Sciatic nerve (tissue), 2 donors: ENCODE data around the gene PLCB2. TPM values are rescaled to one million over a fixed set of nuclear protein-coding genes. Genes with fewer than 3 reads are reported as not detected.

Source experiments
- ATAC-seq: fragments of 200-7000 bp; cut with Tn5 transposase; one replicate; pipeline ENCODE4 v1.9.1; 2020; ENCODE audit warnings: mild to moderate bottlenecking, moderate library complexity
- DNase-seq: peaks from one replicate; pipeline ENCODE4 v3.0.0-alpha.2; 2020; ENCODE audit warnings: low spot score
- intact Hi-C: fragments of 100-400 bp; cut with DNase I; formaldehyde crosslinking; loops from one replicate; pipeline ENCODE4 v1.14.2; 2022
- total RNA-seq: library from RNA; stranded (reverse); fragmentation: NEBNext Ultra II Directional; extraction: Animal tissue kit (Norgen Biotek cat#: 25700); gene quantifications from one replicate; pipeline ENCODE4 v1.2.1, GENCODE V29; 2021
- donor health status: DM: no; HTN: no; CAD: no.
- donor health status: DM: no; HTN: no; CAD: no.

The PLCB2 gene
- total RNA-seq, 1 donor from 2014 or later = 43.4 TPM

DNA sequence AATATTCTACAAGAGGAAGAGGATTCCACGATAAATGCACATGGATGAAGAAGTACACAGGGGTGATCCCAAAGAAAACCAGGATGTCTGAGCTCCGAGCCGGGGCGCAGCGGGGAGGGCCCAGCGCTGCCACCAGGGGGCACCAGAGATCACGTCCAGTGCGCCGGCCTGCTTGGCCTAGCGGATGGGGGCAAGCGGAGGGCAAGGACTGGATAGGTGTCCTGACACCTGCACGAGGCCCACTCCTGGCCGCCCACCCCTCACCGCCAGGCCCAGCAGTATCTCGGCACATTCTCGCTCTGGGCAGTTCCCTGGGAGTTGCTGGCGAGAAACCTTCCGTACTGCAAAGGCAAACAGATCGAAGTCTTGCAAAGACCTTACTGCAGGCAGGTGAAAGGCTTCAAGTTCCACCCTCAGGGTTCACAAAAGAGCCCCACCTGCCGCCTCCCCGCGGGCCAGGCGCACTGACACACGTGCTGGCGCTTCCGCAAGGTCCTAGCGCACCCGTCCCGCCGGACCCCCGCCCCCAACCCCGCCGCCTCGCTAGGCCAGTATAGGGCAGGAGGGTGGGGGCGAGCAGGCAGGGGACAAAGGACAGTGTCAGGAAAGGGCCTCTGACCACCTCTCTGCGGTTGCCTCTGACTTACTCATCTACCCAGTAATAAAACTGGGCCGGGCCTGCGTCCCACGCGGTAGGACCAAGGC is 28.1 kb downstream of the PLCB2 start:
- intact Hi-C loops = loop anchor here (5.0 kb wide), 1 partner anchor 143 kb away; no protein-coding TSS in a partner anchor
- DNase-seq (peak; percentile 89), ATAC-seq (peak; percentile 76)

DNA sequence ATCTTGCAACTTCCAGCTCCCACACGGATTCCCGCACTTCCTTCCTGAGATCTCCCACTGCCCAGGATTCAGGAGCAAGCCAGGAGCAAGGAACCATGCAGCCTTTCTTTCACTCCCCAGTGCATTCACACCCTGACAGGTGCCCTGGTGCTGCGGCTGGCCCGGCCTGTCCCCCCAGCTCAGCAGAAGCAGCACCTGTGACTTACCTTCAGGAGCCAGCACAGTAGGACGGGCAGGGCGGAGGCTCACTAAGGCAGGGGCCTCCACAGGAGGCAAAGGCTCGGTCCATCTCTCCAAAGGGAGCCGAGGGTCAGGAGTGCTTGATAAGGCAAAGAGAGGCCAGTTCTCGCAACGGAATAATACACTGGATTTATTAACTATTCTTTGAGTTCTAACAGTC is 29.7 kb downstream of the PLCB2 start:
- intact Hi-C loops = no loop called here
- ATAC-seq (no peak), DNase-seq (no peak)

DNA sequence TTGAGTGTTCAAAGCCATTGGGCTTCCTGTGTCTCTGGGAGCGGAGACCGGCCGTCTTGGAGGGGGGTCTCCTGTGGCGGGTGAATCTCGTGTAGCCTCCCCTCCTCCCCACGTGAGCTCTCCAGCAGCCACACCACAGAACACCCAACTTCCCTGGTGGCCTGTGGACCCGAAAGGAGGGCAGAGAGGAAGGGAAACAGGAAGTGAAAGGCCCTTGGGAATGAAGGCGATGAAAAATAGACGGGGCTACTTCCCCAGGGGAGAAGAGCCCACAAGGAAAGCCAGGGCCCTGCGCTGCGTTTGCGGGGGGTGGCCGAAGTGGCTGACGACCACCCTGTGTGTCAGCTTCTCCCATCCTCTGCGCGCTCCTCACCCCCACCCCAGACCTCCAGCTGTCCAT is 30.3 kb downstream of the PLCB2 start:
- no peak for DNase-seq
- intact Hi-C loops = no loop called here

DNA sequence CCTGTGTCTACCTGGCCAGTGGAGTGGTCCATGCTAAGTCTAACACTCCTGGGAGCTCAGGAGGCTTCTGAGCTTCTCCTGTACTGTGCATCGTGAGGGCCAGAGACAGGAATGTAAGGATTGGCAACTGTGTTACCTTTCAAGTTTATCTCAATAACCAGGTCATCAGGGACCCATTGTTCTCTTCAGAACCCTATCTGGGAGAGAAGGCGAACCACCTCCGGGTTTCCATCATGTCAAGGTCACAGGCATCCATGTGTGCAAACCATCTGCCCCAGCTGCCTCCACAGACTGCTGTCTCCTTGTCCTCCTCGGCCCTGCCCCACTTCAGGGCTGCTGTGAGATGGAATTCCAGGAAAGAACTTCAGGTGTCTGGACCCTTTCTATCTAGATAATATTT is 30.8 kb downstream of the PLCB2 start:
- DNase-seq = no peak
- intact Hi-C loops = no loop called here
- no peak for ATAC-seq

More for the DNA sequence above, 30.3 kb downstream of the PLCB2 start:
- no peak for ATAC-seq

DNA sequence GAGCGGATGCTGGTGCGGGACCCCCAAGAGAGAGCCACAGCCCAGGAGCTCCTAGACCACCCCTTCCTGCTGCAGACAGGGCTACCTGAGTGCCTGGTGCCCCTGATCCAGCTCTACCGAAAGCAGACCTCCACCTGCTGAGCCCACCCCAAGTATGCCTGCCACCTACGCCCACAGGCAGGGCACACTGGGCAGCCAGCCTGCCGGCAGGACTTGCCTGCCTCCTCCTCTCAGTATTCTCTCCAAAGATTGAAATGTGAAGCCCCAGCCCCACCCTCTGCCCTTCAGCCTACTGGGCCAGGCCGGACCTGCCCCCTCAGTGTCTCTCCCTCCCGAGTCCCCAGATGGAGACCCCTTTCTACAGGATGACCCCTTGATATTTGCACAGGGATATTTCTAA is 31.8 kb downstream of the PLCB2 start:
- DNase-seq = no peak
- intact Hi-C loops = no loop called here
- no peak for ATAC-seq

DNA sequence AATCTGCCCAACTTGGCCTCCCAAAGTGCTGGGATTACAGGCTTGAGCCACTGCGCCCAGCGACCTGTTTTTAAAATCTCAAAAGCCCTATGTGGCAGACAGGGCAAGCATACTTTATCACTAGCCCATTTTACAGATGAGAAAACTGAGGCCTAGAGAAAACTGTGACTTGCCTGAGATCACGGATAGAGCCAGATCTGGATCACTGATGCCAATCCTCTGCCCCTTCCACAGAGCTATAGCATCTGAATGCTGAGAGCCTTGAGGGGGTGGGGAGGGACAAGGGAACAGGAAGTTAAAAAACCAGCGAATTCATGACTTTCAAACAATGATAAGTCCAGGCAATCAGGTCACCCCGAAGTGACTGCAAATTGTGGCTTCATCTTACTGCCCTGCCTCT is 32.2 kb downstream of the PLCB2 start:
- ATAC-seq = no peak
- intact Hi-C loops = no loop called here
- no peak for DNase-seq

DNA sequence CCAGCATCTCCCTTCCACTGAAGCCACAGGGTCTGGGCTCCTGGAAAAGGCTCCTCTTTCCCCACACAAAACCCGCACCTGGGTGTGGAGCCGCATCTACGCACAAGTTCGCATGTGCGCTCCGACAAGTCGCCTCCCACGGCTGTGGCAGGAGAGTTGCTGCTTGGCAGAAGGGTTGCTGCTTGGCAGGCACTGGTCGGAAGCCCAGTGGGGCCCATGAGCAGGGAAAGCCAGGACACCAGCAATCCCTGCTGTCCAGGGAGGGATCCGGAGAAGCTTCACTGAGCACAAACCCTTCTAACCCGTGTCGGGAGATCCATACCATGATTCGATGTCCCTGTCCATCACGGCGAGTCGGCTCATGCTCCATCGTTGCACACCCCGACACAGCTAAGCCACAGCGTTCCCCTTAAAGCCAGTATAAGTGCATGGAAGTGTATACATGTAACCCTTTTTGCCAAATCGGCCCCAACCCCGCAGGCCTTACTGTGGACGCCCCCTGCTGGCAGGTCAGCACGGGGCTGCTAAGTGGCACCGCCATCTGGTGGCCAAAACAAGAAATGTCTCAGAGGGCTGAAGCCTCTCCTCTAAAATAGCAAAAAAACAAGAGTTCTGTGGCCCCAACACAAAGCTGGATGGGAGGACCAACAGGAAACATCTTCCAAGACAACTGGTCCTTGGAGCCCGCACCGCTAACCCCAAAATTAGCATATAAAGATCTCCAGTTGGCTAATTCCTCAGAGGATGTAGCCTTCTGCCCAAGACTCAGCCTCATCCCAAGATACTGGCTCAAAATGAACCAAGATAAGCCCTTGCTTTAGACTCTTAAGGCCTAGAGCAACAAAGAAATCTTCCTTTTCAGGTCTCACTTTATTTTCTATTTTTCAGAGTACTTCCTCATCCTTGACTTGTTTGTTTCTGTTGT is 33.1 kb downstream of the PLCB2 start:
- ATAC-seq (peak; percentile 34), DNase-seq (peak; percentile 91)
- intact Hi-C loops = loop anchor here (5.0 kb wide), 2 partner anchors 57 to 227 kb away; no protein-coding TSS in a partner anchor

DNA sequence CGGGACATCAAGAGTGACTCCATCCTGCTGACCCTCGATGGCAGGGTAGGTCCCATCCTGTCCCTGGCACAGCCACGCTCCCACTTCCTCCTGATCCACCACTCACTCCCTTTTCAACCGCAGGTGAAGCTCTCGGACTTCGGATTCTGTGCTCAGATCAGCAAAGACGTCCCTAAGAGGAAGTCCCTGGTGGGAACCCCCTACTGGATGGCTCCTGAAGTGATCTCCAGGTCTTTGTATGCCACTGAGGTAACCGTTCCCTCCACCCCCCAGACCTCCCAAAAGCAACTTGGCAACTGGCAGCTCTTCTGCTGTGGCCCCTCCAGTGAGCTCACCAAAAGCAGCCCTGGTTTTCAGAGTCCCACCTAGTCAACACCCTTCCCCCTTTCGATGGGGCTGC is 34.3 kb downstream of the PLCB2 start:
- DNase-seq (no peak), ATAC-seq (no peak)
- intact Hi-C loops = loop anchor here (5.0 kb wide), 2 partner anchors 56 to 226 kb away; no protein-coding TSS in a partner anchor

DNA sequence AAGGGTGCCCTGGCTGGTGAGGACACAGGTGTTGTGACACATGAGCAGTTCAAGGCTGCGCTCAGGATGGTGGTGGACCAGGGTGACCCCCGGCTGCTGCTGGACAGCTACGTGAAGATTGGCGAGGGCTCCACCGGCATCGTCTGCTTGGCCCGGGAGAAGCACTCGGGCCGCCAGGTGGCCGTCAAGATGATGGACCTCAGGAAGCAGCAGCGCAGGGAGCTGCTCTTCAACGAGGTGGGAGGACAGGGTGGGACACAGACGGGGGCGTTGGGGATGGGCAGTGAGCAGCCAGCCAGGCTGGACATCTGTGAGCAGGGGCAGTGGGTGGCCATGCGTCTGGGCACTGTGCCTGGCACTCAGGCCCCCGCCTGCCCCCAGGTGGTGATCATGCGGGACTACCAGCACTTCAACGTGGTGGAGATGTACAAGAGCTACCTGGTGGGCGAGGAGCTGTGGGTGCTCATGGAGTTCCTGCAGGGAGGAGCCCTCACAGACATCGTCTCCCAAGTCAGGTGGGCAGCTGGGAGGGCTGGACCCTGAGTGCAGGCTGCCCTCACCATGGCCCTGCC is 35.2 kb downstream of the PLCB2 start:
- intact Hi-C loops = loop anchor here (5.0 kb wide), 2 partner anchors 55 to 225 kb away; no protein-coding TSS in a partner anchor
- ATAC-seq = no peak
- DNase-seq = no peak

DNA sequence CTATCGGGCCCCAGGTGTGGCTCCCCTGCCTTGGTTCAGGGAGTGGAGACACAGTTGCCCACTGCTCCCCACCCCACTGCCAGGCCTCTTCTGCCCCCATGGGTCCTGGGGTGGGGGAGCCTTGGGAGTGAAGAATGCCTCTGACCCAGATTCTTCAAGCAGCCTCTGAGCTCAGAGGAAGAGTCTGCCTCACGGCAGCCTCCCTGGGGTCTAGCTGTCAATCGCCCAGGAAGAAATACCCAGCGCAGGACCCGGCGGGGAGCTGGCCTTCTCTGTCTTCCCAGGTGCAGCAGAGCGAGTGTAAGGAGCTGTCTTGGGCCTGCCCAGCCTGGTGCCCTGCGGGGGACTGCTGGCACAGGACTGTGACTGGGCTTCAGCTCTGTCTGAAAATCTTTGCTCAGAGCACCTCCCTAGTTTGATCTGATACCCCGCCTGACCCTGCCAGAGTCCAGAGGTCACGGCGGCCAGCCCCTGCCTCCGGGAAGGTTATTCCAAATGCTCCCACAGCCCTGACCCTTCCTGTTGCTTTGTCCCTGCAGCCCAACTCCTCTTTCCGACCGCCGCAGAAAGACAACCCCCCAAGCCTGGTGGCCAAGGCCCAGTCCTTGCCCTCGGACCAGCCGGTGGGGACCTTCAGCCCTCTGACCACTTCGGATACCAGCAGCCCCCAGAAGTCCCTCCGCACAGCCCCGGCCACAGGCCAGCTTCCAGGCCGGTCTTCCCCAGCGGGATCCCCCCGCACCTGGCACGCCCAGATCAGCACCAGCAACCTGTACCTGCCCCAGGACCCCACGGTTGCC is 35.9 kb downstream of the PLCB2 start:
- DNase-seq (no peak), ATAC-seq (no peak)
- intact Hi-C loops = loop anchor here (5.0 kb wide), 2 partner anchors 55 to 225 kb away; no protein-coding TSS in a partner anchor

DNA sequence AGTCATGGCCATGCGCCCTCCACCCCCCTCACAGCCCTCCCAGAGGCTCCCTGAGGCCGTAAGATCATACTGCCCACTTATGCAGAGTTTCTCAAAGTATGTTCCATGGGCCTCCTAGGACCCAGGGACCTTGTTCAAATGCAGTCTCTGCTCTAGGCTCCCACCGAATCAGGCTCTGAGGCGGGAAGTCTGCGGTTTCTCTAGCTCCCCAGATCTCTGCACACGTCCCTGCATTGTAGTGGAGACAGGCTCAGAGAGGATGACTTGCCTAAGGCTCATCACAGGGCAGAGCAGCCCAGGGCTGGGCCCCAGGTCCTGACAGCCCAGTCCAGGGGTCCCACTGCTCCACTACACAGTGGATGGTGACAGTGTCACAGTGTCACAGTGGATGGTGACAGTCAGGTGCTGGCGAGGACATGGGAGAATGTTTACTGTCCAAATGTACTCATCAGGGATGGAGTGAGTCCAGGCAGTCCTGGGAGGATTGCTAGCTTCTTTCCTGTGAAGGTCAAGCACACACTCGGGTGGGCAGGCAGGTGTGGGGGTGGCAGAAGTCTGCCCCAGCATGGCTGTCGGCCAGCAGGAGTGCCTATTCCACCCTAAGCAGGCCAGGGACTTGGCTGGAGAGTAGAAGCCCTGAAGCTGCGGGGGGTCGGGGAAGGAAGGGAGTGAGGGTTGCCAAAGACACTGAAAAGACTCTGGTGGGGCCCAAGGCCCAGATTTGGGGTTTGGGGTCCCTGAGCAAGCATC is 37.3 kb downstream of the PLCB2 start:
- no peak for ATAC-seq
- DNase-seq = no peak
- intact Hi-C loops = loop anchor here (5.0 kb wide), 2 partner anchors 53 to 223 kb away; no protein-coding TSS in a partner anchor

DNA sequence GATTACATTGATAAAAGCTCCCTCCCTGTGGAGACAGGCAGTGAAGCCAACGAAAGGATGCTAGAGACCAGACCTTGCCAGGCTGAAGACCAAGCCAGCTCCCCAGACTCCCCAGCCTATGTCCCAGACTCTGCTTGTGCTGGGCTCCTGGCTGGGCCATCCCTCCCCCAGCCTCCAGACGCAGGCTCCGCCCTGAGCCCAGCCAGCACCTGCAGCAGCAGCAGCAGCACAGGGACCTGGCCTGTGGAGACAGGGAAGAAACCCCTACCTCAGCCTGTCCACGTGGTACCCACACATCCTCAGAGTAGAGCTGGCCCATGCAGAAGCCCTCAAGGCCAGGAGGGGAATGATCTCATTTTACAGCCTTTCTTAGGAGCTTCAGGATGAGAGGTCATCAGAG is 38.1 kb downstream of the PLCB2 start:
- intact Hi-C loops = loop anchor here (5.0 kb wide), 2 partner anchors 52 to 222 kb away; no protein-coding TSS in a partner anchor
- DNase-seq = no peak
- ATAC-seq = no peak

DNA sequence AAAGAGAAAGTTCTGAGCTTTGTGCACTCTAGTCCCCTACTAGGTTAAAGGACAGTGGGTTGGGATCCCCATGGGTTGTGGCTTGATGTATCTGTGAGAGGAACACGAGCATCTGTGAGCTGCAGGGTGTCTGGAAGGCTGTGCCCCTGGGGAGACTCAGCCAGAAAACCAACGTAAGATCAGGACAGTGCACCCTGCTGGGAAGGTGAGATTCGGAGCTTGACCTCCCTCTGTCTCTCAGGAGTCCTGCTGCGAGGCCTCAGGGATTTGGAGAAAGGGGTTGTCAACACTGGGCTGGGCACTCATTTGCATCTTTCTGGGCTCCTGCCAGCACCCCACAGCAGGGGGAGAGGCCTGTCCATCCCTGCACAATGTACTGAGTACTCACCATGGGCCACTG is 40.1 kb downstream of the PLCB2 start:
- ATAC-seq = no peak
- intact Hi-C loops = no loop called here
- DNase-seq = no peak

DNA sequence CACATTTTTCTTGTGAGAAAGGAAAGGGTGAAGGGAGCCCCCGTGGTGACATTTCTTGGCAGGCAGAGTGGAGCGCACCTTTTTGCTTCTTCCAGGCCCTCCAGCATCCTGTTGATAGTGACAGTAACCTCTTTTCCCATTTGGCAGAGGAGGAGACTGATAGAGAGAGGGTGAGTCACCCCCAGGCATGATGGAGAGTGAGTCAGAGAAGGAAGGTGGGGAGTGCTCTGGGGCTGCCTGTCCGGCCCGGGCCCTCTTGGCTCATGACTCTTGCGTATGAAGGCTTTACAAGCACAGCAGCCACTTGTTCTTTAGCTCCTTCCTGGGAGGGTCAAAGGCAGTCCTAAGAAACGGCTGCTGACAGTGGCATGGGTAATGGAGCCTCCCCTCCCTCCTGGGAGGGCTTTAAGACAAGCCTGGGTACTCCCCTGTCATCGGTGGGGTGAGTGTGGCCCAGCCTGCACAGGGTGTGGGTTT is 40.9 kb downstream of the PLCB2 start:
- intact Hi-C loops = no loop called here
- ATAC-seq (peak; percentile 49), DNase-seq (no peak)

DNA sequence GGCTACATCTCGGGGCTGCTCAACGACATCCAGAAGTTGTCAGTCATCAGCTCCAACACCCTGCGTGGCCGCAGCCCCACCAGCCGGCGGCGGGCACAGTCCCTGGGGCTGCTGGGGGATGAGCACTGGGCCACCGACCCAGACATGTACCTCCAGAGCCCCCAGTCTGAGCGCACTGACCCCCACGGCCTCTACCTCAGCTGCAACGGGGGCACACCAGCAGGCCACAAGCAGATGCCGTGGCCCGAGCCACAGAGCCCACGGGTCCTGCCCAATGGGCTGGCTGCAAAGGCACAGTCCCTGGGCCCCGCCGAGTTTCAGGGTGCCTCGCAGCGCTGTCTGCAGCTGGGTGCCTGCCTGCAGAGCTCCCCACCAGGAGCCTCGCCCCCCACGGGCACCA is 41.9 kb downstream of the PLCB2 start:
- intact Hi-C loops = no loop called here
- no peak for DNase-seq
- ATAC-seq = no peak

DNA sequence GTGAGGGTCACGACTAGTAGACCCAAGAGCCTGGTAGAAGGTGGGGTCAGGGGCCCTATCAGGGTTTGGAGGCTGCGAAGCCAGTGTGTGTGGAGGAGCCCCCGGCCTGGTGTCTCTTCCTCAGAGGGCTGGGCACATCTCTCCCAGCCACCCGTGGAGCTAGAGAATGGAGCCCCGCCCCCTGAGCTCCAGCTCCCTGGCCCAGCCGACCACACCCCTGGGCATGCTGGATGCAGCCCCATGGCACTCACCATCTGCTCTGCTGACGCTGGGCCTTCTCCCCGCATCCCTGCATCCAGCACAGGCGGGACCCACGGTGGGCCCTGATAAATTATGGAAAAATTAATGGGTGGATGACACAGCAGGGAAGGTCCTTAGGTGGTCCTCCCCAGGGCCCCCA is 42.4 kb downstream of the PLCB2 start:
- ATAC-seq = no peak

DNA sequence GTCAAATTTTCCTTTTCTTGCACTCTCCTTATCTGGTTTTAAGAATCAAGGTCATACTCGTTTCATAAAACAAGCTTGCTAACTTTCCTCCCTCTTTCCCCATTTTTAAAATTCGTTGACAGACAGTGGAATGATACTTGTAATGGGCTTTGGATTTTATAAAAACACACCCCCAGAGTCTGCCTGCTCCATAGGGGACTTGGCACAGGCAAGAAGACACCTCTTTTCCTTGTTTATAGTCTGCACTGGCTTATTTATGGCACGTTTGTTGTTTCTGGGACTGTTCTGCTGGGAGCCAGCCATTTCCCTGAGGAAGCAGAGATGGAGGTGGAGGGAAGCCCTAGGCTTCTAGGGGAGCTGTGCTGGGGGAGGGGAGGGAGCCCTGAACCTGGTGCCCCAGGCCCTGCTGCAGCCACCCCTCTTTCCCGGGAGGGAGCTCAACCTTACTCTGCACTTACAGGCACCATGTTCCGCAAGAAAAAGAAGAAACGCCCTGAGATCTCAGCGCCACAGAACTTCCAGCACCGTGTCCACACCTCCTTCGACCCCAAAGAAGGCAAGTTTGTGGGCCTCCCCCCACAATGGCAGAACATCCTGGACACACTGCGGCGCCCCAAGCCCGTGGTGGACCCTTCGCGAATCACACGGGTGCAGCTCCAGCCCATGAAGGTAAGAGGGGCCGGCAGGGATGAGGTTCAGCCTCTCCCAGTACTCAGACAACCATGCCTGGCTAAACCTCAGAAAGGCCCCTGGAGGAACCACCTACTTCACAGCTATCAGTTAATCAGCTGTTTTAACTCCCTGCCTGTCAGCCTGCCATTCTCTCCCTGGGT is 43.2 kb downstream of the PLCB2 start:
- ATAC-seq (no peak), DNase-seq (no peak)
- intact Hi-C loops = no loop called here

More for the DNA sequence above, 42.4 kb downstream of the PLCB2 start:
- intact Hi-C loops = no loop called here
- DNase-seq = no peak
